ENCODE results near the gene PRR7.

Gene PRR7

GRCh38 chr5:177478711-177479646 is 32.4 kb downstream of the PRR7 start (continued):
- TF ChIP-seq PRDM4 (tag by site-specific recombination; IDR thresholded peaks at IDR 0.05) (peak; percentile 94), HOXC10 (CRISPR knock-in tag; IDR thresholded peaks at IDR 0.05) (no peak), ZNF785 (tag by site-specific recombination; IDR thresholded peaks at IDR 0.05) (no peak), YY2 (tag by site-specific recombination; IDR thresholded peaks at IDR 0.05) (no peak), ZNF391 (tag by site-specific recombination; IDR thresholded peaks at IDR 0.05; ENCODE audit: borderline replicate concordance, low read depth) (no peak), TCF7L2 (IDR thresholded peaks at IDR 0.05; ENCODE audit: borderline replicate concordance, low read depth, low read length) (no peak), ZNF335 (tag by site-specific recombination; conservative IDR thresholded peaks at IDR 0.05) (0 out of 2 replicates have a peak, but pooled peaks have one; percentile 24), SP3 (tag by site-specific recombination; IDR thresholded peaks at IDR 0.05) (no peak), SETDB1 (IDR thresholded peaks at IDR 0.05; ENCODE audit: insufficient read length, low read length) (no peak), ZNF792 (tag by site-specific recombination; IDR thresholded peaks at IDR 0.05) (no peak), ZNF488 (tag by site-specific recombination; IDR thresholded peaks at IDR 0.05) (no peak), ZBTB1 (tag by site-specific recombination; IDR thresholded peaks at IDR 0.05) (no peak), ZNF248 (tag by site-specific recombination; IDR thresholded peaks at IDR 0.05) (no peak), ZBTB17 (tag by site-specific recombination; IDR thresholded peaks at IDR 0.05) (peak; percentile 55), ZNF707 (tag by site-specific recombination; IDR thresholded peaks at IDR 0.05) (no peak), ZNF561 (tag by site-specific recombination; IDR thresholded peaks at IDR 0.05; ENCODE audit: borderline replicate concordance) (no peak), ZNF169 (tag by site-specific recombination; IDR thresholded peaks at IDR 0.05) (no peak), ZNF24 (tag by site-specific recombination; IDR thresholded peaks at IDR 0.05) (0 out of 2 replicates have a peak, but pooled peaks have one; percentile 32), ZBTB49 (tag by site-specific recombination; IDR thresholded peaks at IDR 0.05; ENCODE audit: low read depth) (no peak), ZNF157 (tag by site-specific recombination; IDR thresholded peaks at IDR 0.05) (no peak), ZNF510 (tag by site-specific recombination; IDR thresholded peaks at IDR 0.05; ENCODE audit: insufficient replicate concordance) (no peak), ZNF133 (tag by site-specific recombination; IDR thresholded peaks at IDR 0.05) (no peak), ZNF76 (tag by site-specific recombination; IDR thresholded peaks at IDR 0.05; ENCODE audit: borderline replicate concordance, low read depth) (peak; percentile 41; the same call in 1 of the 2 replicates), ZNF148 (tag by site-specific recombination; IDR thresholded peaks at IDR 0.05; ENCODE audit: borderline replicate concordance) (no peak), GLIS1 (tag by site-specific recombination; IDR thresholded peaks at IDR 0.05) (no peak), ZBTB21 (tag by site-specific recombination; IDR thresholded peaks at IDR 0.05) (0 out of 2 replicates have a peak, but pooled peaks have one; percentile 9), MYNN (tag by site-specific recombination; IDR thresholded peaks at IDR 0.05; ENCODE audit: borderline replicate concordance) (no peak), ZBTB8A (tag by site-specific recombination; IDR thresholded peaks at IDR 0.05) (no peak), ZNF560 (tag by site-specific recombination; IDR thresholded peaks at IDR 0.05; ENCODE audit: borderline replicate concordance) (no peak), ZNF302 (tag by site-specific recombination; IDR thresholded peaks at IDR 0.05; ENCODE audit: low read depth) (no peak), ZNF830 (tag by site-specific recombination; IDR thresholded peaks at IDR 0.05; ENCODE audit: low read depth) (no peak), SP7 (tag by site-specific recombination; IDR thresholded peaks at IDR 0.05) (0 out of 2 replicates have a peak, but pooled peaks have one; percentile 36), ZNF621 (tag by site-specific recombination; IDR thresholded peaks at IDR 0.05) (no peak)
